Lower lobe of right lung (tissue), 2 donors: ENCODE data around the gene KATNIP. TPM values are rescaled to one million over a fixed set of nuclear protein-coding genes. Genes with fewer than 3 reads are reported as not detected.

Experiments used
- ATAC-seq, 2 donors: fragments of 200-7000 bp; cut with Tn5 transposase; one replicate each; pipeline ENCODE4 v1.9.1; 2020 to 2022; ENCODE audit warnings: mild to moderate bottlenecking in 2 of 2, moderate library complexity in 2 of 2
- DNase-seq: peaks from one replicate; pipeline ENCODE4 v3.0.0-alpha.2; 2020
- H3K27ac ChIP-seq: fragments of 200-600 bp; one replicate; pipeline ENCODE4 v1.8.0; 2022
- H3K27me3 ChIP-seq: fragments of 200-600 bp; one replicate; pipeline ENCODE4 v1.8.0; 2022; ENCODE audit warnings: low read depth
- H3K36me3 ChIP-seq: fragments of 200-600 bp; one replicate; pipeline ENCODE4 v1.8.0; 2022; ENCODE audit warnings: mild to moderate bottlenecking
- H3K4me1 ChIP-seq: fragments of 200-600 bp; one replicate; pipeline ENCODE4 v1.8.0; 2022
- H3K4me3 ChIP-seq: fragments of 200-600 bp; one replicate; pipeline ENCODE4 v1.8.0; 2022; ENCODE audit warnings: mild to moderate bottlenecking
- H3K9me3 ChIP-seq: fragments of 200-600 bp; one replicate; pipeline ENCODE4 v1.8.0; 2022
- intact Hi-C: fragments of 100-400 bp; cut with DNase I; formaldehyde crosslinking; loops from one replicate; pipeline ENCODE4 v1.11.0; 2022
- total RNA-seq: library from RNA; stranded (reverse); fragmentation: NEBNext Ultra II Directional; extraction: Animal tissue kit (Norgen Biotek cat#: 25700); gene quantifications from one replicate; pipeline ENCODE4 v1.2.1, GENCODE V29; 2021
- TF ChIP-seq, protein P1 (sequence below): fragments of 200-600 bp; IDR thresholded peaks from one replicate; pipeline ENCODE4 v1.8.0; 2022; ENCODE audit warnings: antibody characterized with exemption, mild to moderate bottlenecking
- donor health status: DM: no; HTN: yes; CAD: no; lungs with severe emphysema.

KATNIP gene
- total RNA-seq, 1 donor from 2014 or later = 32.9 TPM

DNA sequence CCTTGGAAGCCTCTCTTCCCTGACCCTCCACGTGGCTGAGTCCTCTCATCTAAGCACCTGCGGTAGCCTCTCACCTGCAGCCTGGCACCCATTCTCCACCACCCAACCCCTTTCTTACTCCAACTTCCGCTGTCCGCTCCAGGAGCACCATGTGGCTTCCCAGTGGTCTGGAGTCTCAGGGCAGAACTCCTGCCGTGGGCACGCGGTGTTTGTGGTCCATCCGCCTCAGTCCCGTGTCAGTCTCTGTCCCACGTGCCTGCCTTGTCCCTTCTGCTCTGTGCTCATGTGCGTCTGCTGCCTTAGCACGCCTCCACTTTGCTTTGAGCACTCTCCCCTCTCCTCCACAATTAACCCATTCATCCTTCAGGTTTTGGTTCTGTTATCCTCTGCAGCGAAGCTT, 49.7 kb downstream of the KATNIP start:
- Histone ChIP-seq H3K27ac (no peak overlapping the region), H3K36me3 (no peaks in the 10 kb centered on the region), H3K4me1 (no peaks in the 10 kb centered on the region), H3K4me3 (no peak overlapping the region), H3K27me3 (no peaks in the 10 kb centered on the region), H3K9me3 (no peaks in the 10 kb centered on the region)
- no peak for ATAC-seq
- intact Hi-C loops = no loop called here
- TF ChIP-seq, protein P1, sequence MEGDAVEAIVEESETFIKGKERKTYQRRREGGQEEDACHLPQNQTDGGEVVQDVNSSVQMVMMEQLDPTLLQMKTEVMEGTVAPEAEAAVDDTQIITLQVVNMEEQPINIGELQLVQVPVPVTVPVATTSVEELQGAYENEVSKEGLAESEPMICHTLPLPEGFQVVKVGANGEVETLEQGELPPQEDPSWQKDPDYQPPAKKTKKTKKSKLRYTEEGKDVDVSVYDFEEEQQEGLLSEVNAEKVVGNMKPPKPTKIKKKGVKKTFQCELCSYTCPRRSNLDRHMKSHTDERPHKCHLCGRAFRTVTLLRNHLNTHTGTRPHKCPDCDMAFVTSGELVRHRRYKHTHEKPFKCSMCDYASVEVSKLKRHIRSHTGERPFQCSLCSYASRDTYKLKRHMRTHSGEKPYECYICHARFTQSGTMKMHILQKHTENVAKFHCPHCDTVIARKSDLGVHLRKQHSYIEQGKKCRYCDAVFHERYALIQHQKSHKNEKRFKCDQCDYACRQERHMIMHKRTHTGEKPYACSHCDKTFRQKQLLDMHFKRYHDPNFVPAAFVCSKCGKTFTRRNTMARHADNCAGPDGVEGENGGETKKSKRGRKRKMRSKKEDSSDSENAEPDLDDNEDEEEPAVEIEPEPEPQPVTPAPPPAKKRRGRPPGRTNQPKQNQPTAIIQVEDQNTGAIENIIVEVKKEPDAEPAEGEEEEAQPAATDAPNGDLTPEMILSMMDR = no peak
- no peak for DNase-seq

Other genes starting within 250 kb of the KATNIP start
- 143 TPM for gene IL4R, start 236.2 kb upstream of the KATNIP start, total RNA-seq
- 6.0 TPM for gene IL21R, start 148.0 kb upstream of the KATNIP start, total RNA-seq
- gene GTF3C1, start 231 bp upstream of the KATNIP start, total RNA-seq = 57.1 TPM